GM21447 (cell line): Measurements from ENCODE around the gene VOPP1.

Source experiments
- ATAC-seq: cut with Tn5 transposase; IDR thresholded peaks from one replicate; pipeline ENCODE4 v1.9.1; 2021; ENCODE audit not compliant: unreplicated experiment

The VOPP1 gene

DNA sequence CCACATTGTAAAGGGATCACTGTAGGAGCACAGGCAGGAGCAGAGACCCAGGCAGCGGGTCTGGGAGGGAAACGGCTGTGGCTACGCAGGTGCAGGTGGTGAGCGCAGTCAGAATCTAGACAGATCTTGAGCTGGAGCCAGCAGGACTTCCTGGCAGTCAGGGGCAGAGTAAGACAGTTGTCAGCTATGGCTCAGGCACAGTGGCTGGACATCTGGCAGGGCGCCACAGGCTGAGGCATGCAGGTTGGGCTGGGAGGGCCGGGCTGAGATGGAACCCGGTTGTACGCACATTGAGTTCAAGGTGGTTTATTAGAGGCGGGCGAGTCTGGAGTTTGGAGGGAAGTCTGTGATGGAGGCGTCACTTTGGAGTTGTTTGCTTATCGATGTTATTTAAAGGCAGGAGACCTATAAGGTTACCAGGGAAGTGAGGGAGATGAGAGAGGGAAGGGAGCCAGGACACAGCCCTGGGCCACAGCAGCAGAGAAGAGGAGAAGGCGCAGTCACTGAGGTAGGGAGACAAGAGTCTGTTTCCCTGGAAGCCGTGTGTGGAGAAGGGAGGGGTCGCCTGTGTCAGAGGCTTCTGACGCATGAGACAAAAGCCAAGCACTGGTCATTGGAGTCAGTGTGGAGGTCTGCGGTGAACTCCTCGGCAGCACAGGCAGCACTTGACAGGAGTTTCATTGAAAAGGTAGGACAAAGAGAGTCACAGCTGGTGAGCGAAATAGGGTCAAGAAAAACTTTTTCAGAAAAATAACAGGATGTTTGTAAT is 133.4 kb downstream of the VOPP1 start:
- no peak for ATAC-seq

DNA sequence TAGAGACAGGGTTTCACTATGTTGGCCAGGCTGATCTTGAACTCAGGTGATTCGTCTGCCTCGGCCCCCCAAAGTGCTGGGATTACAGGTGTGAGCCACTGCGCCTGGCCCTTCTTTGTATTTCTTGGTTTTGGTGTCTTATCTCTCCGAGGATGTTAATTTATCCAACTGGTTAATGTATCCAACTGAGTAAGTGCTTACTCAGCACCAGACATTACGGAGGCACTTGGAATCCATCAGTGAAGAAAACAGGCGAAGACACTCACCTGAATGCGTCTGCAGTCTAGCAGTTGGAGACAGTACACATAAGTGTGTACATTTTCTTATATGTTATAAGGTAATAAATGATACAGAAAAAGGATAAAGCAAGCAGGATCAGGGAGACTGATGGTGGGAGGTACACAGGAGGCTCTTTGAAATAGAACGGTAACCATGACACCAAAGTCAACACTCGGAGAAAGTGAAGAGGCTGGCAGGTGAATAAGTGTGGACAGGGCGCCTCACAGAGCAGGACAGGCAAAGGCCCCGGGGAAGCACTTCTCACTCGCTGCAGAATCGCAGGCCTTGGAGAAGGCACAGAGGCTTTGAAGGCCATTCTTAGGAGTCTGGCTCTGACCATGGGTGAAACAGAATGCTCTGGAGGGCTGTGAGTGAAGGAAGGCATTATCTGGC is 134.1 kb downstream of the VOPP1 start:
- ATAC-seq, result no peak

DNA sequence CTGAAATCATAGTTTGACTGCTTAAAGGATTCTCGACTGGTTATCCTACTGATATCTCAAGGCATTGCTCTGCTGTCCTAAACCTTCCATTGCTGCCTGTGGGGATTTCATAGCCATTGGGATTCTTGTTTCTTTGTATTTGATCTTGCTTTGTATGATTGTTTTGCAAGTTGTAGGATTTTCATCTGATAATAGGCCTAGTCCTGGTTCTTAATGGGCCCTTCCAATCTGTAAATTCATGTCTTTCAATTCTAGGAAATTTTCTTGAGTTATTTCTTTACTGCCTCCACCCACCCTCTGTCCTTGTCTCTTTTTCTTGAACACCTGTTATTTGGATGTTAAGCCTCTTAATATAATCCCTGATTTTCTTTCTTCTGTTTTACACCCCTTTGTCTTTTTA is 134.9 kb downstream of the VOPP1 start:
- no peak for ATAC-seq

DNA sequence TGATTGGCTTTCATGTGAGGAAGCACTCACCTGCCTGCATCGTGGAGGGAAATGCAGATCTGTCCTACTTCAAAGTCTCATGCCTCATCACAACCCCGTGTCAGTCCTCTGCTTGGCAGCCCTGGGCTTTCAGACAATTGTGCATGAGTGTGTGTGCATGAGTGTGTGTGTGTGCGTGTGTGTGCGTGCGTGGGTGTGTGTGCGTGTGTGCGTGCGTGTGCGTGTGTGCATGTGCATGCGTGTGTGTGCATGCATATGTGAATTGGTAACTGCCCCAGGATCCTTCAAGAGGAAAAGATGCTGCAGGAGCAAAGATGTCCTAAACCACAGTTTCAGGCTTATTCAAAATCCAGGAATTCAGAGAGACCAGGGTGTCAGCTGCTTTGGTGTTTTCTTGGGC is 135.8 kb downstream of the VOPP1 start:
- no peak for ATAC-seq

- no peak for ATAC-seq
These were observed 136.8 kb downstream of the VOPP1 start for GRCh38 chr7:55435466-55435865.

DNA sequence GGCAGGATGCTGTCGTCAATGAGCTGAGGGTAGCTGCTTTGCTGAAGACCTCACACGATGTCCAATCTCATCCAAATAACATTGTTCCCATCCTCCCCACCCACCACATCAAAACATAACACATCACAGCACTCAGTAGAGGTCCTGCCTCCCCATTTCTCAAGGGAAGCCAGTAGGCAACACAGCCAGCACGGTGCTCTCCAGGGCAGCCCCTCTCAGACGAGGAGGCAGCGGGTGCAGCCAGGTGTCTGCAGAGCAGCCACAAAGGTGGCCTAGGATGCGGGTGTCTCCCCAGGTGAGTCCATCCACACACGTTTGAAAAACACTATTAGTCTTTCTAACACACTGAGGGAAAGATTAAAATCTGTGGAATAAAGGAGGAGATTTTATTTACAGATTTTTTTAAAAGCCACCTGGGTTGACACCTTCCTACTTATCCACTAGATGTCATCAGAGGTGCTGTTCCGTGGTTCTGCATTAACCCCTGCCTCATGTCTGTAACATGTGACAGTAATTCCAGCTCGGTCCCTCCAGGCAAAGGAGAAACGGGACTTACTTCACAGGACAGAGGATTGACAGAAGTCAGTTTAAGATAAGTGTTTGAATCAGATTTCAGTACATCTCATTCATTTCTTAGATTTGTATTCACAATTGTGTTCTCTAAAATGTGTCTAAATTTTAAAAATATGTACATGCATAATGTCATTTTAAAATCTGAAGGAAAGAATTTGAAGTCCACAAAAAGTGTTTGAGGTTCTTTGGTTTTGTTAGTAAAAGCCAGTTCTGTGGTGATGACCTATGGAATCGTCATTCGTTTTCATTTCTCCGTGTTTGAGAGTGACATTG is 139.1 kb downstream of the VOPP1 start:
- ATAC-seq, result peak; percentile 67

- no peak for ATAC-seq
These were observed 139.8 kb downstream of the VOPP1 start for GRCh38 chr7:55432506-55432905.

DNA sequence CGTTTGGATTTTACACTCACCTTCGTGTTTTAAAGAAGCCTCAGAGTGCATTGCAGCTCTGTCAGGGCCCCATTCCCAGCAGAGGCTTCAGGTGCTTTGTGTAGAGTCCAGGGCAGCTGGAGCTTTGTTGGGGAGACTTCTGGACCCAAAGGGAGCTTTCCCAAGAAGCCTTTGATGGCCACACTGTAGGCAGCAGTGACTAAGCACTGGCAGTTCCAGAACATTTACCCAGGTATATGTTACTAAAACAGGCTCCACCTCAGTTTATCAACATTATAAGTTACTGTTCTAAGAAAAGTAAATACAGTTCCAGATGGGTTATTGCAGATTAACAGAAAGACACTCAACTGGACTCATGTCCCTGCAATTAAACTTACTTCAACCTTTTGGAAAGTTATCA is 140.4 kb downstream of the VOPP1 start:
- no peak for ATAC-seq

DNA sequence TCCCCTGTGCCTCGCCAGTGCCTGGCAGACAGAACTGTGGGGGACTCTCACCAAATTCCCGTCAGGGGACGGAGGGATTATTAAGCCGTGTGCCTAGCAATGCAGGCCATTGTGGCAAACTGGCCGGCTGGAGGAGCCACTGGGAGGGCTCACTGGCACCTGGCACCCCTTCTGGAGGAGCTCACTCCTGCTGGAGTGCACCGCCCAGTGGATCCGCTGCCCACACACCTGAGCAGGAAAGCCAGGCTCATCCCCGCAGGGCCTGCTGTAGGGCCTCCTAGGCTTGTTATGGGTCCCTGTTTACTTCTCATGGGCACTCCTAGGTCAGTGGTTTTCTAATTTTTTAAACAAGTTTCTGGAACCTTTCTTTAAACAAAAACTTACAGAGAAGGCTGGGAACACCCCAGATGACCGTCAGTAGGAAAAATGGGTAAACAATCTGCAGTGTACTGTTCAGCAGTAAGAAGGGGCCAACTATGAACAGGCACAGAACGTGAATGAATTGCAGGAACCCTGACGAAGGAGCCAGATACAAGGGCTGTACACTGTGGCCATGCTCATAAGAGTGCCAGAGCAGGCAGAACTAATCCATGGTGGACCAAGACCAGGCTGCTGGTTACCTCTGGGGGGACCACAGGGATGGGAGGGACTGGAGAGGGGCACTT is 142.3 kb downstream of the VOPP1 start:
- no peak for ATAC-seq

GRCh38 chr7:55427800-55428199 is 144.5 kb downstream of the VOPP1 start:
- ATAC-seq, result no peak

DNA sequence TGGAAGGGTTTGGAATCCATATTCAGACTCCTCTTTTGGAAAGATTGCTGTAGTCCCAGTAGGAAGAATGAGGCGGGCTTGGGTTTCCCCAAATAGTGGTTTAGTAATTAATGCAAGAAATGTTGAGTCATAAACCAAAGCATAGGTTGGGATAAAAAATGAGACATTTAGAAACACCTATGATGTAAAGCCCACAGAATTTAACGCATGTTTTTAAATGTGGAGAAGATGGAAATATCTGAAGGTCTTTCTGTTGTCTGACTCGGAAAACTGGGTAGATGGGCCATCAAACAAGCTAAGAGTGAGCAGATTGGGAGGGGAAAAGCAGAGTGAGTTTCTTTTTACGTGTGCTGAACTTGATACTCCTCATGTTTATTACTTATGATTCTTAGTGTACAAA is 145.0 kb downstream of the VOPP1 start:
- ATAC-seq, result no peak

GRCh38 chr7:55426676-55427075 is 145.6 kb downstream of the VOPP1 start:
- ATAC-seq, result no peak

DNA sequence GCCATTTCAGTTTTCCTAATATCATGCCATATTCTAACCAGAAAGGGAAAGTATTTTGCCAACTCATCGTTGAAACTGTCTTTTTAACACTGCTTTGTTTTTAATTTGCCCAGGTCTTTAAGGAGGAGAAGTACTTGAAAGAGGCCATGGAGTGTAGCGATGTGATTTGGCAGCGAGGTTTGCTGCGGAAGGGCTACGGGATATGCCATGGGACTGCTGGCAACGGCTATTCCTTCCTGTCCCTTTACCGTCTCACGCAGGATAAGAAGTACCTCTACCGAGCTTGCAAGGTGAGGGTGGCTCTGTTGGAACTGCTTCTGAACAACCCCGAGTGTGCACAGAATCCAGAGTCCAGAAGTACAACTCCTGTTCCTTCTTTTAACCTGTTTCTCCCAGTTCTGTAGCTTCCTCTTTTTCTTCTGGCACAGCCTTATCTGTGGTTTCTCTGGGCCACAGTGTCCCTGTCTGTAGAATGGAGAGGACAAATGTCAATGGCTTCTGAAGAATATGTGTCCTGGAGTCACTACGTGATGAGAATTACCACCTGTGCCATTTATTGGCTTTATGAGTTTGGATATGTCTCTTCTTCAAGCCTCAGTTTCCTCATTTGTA is 147.1 kb downstream of the VOPP1 start:
- ATAC-seq, result no peak

GRCh38 chr7:55423891-55424290 is 148.4 kb downstream of the VOPP1 start:
- ATAC-seq, result no peak

DNA sequence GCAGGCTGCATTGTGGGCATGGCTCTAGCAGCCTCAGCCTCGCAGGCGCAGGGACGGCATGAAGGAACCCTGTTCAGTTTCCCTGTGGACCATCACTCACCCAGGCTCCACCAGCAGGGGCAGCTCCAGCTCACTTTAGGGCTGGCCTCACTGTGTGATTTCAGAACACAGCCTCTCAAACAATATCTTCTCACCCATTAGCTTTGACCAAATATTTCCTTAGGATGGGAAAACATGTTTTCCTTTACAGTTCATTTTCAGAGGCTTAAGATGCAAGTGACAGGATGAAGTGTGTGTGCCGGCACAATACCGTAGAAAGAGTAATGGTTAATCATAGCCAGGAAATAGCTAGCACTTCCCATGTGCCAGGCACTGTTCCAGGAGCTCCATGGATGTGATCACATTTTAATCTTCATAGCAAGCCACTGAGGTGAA is 149.0 kb downstream of the VOPP1 start:
- no peak for ATAC-seq
